Parietal lobe (tissue), 2 donors: ENCODE measurements around the gene RPS6KA2. TPM values are rescaled to one million over a fixed set of nuclear protein-coding genes. Genes with fewer than 3 reads are reported as not detected.

Experiments
- small RNA-seq: library from RNA; depleted of rRNA; stranded (forward); fragments of <200 nt; gene quantifications from one replicate; pipeline ENCODE3, GENCODE V24; 2014; ENCODE audit warnings: low replicate concordance
- total RNA-seq: library from RNA; depleted of rRNA; stranded (reverse); fragments of >200 nt; gene quantifications from one replicate; pipeline ENCODE4 v1.2.3, GENCODE V29; 2014

The RPS6KA2 gene
- 47.9 TPM for total RNA-seq

GRCh38 chr6:166627033-166627874, at the start of gene RPS6KA2:
TSS of gene RPS6KA2 (minus strand) at chr6:166627251. CDS start at chr6:166627019, 232 bp downstream.

GRCh38 chr6:166586424-166587156, 40.5 kb downstream of the RPS6KA2 start, which contains the start of gene RAMACL:
TSS of gene RAMACL (minus strand) at chr6:166586678. CDS start at chr6:166586477, 201 bp downstream.

GRCh38 chr6:166382933-166383801, 243.9 kb downstream of the RPS6KA2 start, which contains the start of gene MPC1:
TSS of gene MPC1 (minus strand) at chr6:166382940. CDS start at chr6:166382876, 64 bp downstream.

Small RNAs within 50 kb of the gene (small RNA-seq; reads per million reads assigned to genes)
- not detected for gene MIR1913

Other genes starting within 250 kb of the RPS6KA2 start
- 49.1 TPM for gene MPC1, start 244.3 kb downstream of the RPS6KA2 start, total RNA-seq
- gene RAMACL, start 40.6 kb downstream of the RPS6KA2 start, total RNA-seq: 11.9 TPM